SHP77 (cell line): ENCODE data around the gene CCN2.
"Not testable (repeated sequence)": the region's sequence is repeated elsewhere in the genome, so short reads cannot be mapped to it uniquely, and the experiment has no call there.

Experiments used
- DNase-seq, 2 experiments: peaks; one replicate each; lab custom pipeline; 2025; lab: John Stamatoyannopoulos, UW

CCN2 gene

DNA sequence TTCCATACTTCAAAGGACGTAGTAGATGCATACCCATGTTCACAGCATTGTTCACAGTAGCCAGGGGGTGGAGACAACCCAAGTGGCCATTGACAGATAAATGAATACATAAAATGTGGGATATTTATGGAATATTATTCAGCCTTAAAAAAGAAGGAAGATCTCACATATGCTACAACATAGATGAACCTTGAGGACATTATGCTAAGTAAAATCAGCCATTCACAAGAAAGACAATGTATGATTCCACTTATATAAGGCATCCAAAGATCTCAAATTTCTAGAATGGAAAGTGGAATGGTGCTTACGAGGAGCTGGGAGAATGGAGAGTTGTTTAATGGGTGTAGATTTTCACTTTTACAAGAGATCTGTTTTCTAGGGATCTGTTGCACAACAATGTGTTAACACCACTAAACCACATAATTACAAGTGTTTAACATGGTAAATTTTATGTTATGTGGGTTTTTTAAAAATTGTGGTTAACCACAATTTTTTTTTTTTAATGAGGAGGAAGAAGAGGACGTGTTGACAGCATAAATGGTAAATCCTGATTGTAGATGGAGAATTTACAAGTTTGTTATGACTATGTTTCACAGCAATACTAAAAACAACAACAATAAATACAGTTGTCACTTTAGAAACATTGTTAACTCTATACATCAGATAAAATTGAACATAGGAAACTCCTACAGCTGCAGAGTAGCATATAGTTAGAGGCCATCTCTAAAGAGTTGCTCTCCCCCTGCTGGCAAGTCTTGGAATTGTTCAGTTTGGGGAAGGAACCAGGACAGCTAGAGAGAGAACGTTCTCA is 41.6 kb downstream of the CCN2 start:
- DNase-seq, result peak; percentile 59 to 64

DNA sequence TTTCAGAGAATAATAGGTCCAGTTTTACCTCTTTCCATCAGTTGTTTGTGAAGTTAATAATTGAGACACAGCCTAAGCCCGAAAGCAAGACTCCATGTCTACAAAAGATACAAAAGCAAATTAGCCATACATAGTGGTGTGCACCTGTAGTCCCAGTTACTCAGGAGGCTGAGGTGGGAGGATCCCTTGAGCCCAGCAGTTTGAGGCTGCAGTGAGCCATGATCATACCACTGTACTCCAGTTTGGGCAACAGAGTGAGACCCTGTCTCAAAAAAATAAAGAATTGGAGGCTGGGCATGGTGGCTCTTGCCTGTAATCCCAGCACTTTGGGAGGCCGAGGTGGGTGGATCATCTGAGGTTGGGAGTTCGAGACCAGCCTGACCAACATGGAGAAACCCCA is 42.4 kb downstream of the CCN2 start:
- DNase-seq, result not testable (repeated sequence)

- DNase-seq, result not testable (repeated sequence)
These were observed 47.4 kb downstream of the CCN2 start for GRCh38 chr6:131903734-131904133.

GRCh38 chr6:131901326-131901873 is 49.8 kb downstream of the CCN2 start:
- not testable (repeated sequence) for DNase-seq

GRCh38 chr6:131900231-131900630 is 50.9 kb downstream of the CCN2 start:
- DNase-seq, result no peak

DNA sequence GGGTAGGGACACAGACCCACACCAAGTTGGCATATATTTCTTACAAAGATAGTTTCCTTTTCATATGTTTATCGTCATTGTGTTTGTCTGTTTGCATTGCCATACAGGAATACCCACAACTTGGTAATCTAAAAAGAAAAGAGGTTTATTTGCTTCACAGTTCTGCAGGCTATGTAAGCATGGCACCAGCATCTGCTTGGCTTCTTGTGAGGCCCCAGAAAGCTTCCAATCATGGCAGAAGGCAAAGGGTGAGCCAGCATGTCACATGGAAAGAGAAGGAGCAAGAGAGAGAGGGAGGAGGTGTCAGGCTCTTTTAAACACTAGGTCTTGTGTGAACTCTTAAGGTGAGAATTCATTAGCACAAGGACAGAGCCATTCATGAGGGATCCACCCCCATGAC is 52.5 kb downstream of the CCN2 start:
- DNase-seq, result no peak
